NB4 (cell line): ENCODE data around the gene ABCB4.

Experiments used
- DNase-seq: peaks from one replicate; pipeline ENCODE4 v3.0.0; 2010; ENCODE audit warnings: low read depth
- H3K4me3 ChIP-seq: one replicate; pipeline ENCODE4 v1.5.1; 2011; ENCODE audit warnings: mild to moderate bottlenecking, low read depth, low read length, moderate library complexity
- MYC ChIP-seq: IDR thresholded peaks from 2 replicates; pipeline ENCODE4 v1.6.1; 2011; ENCODE audit warnings: low read depth, low read length
- POLR2A ChIP-seq: IDR thresholded peaks from 2 replicates; pipeline ENCODE4 v1.6.1; 2011; ENCODE audit warnings: mild to moderate bottlenecking; ENCODE audit not compliant: insufficient read length; ENCODE audit errors: extremely low read depth
- TF ChIP-seq, protein P1 (sequence below): IDR thresholded peaks from one replicate; pipeline ENCODE4 v1.5.1; 2012; ENCODE audit warnings: low read depth, low read length
- TF ChIP-seq, protein P2 (sequence below): IDR thresholded peaks from 2 replicates; pipeline ENCODE4 v1.6.1; 2011; ENCODE audit warnings: low read depth, low read length

ABCB4 gene

DNA sequence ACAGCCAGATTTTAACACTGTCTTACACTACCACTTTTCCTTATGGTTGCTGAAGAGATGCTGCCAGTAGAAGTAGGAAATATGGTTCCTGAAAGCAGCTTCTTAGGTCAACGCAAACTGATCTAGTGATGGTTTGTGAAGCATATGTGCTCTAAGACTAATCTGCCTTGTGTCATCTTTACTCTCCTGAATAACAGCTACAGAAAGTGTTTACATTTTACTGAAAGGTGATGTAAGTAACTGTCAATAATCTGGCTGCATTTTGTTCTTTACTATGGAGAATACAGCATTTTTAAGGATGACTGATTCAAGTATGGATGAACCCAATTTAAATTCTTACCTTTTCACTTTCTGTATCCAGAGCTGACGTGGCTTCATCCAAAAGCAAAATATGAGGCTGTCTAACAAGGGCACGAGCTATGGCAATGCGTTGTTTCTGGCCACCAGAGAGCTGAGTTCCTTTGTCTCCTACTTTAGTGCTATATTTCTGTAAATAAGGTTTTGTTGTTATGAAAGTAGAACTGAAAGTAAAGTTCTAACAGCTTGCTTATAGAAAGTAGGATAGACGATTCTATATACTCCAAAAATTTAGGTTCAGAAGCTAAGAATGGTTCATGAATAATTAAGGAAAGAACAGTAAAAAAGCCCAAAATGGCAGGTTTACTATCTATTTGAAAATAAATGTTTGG is 30.2 kb upstream of the ABCB4 start:
- TF ChIP-seq, protein P1, sequence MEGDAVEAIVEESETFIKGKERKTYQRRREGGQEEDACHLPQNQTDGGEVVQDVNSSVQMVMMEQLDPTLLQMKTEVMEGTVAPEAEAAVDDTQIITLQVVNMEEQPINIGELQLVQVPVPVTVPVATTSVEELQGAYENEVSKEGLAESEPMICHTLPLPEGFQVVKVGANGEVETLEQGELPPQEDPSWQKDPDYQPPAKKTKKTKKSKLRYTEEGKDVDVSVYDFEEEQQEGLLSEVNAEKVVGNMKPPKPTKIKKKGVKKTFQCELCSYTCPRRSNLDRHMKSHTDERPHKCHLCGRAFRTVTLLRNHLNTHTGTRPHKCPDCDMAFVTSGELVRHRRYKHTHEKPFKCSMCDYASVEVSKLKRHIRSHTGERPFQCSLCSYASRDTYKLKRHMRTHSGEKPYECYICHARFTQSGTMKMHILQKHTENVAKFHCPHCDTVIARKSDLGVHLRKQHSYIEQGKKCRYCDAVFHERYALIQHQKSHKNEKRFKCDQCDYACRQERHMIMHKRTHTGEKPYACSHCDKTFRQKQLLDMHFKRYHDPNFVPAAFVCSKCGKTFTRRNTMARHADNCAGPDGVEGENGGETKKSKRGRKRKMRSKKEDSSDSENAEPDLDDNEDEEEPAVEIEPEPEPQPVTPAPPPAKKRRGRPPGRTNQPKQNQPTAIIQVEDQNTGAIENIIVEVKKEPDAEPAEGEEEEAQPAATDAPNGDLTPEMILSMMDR = no peak
- no peak for TF ChIP-seq POLR2A
- TF ChIP-seq, protein P2, sequence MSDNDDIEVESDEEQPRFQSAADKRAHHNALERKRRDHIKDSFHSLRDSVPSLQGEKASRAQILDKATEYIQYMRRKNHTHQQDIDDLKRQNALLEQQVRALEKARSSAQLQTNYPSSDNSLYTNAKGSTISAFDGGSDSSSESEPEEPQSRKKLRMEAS = no peak
- TF ChIP-seq MYC = no peak
- DNase-seq = no peak
- no peak overlapping the region for H3K4me3 ChIP-seq

DNA sequence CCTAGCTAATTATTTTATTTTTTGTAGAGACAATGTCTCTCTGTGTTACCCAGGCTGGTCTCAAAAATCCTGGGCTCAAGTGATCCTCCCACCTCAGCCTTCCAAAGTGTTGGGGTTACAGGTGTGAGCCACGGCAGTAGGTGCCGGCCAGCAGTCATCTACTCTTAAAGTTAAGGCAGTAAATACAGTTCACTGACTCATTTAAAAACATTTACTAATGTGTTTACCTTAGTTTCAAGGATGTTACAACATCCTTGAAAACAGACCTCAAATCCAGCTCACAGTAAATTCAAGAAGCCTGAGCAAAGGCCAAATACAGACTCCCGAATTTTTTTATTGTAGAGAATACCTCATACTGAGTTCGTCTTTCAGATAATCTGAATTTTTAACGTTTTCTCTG is 29.6 kb upstream of the ABCB4 start:
- TF ChIP-seq POLR2A (no peak), MYC (no peak)
- TF ChIP-seq, protein P1 = no peak
- TF ChIP-seq, protein P2 = no peak
- H3K4me3 ChIP-seq = no peak overlapping the region
- no peak for DNase-seq

DNA sequence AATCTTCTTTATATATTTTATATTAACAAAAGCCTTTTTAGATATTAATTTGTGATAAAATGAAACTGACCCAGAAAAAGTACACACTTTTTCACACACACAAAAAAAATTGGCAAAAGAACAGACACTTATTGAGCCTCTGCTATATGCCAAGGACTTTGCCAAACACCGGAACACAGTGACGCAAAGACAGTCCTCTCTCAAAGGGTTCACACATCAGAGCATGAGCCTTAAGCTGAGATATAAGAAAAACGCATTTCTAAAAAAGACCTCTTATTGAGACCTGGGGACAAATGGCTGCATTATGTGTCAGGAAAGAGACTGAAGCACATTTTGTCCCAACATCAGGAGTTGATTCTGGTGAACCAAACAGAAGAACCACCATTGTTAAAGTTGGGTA is 24.0 kb upstream of the ABCB4 start:
- no peak for DNase-seq
- no peak overlapping the region for H3K4me3 ChIP-seq
- TF ChIP-seq MYC (no peak), POLR2A (no peak)
- TF ChIP-seq, protein P2 = no peak
- TF ChIP-seq, protein P1 = no peak

DNA sequence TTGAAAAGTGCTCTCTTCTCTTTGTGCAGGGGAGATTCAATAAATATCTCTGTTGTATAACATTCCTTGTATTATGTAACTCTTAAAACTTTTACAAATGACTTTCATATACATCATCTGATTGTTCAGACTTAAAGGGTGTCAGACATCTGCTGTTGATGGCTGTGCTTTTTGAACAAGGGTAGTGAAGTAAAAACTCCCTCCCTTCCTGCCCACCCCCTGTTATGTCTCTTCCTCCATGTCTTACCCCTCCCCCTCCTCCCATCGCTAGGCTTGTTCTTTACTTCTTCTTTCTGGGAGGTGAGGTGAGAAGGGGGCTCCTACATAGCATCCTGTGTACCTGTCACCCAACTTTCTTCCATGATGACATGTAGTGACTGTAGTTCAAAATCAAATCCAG is 23.4 kb upstream of the ABCB4 start:
- no peak for DNase-seq
- H3K4me3 ChIP-seq = no peak overlapping the region
- TF ChIP-seq MYC (no peak), POLR2A (no peak)
- TF ChIP-seq, protein P2 = no peak
- TF ChIP-seq, protein P1 = no peak

DNA sequence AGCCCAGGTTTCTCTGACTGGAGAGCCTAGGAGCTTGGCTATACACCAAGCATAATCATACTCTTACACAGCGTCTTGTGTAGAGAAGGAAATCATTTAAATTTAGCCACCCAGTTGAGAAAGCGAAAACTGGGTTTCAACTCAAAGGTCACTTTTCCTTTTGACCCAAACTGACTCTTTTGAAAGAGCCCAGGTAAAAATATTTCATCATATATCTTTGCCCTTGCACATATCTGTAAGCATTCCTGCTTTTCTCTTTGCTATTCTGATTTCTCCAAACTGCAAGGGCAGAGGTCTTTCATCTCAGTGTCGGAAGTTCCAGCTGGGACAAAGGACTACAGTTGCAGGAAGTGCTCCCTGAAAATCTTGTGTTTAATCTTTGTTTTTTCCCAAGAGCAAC is 22.0 kb upstream of the ABCB4 start:
- DNase-seq = no peak
- TF ChIP-seq, protein P1 = no peak
- H3K4me3 ChIP-seq = no peak overlapping the region

DNA sequence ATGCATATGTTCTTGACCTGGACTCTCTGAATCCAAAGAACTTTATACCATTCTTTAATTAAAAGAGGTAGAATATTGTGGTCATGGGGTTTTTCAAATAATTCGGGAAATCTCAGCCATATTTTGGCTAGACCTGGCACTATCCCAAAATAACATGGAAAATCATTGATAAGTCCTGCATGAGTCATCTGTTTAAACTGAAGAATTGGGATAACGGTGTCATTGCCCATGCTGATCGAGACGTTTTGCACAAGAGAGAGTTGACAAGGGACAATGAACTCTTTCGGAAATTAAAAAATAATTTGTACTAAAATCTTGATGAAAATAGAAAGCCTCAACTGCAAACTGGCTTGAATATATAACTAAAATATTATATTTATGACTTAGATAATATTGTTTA is 19.9 kb upstream of the ABCB4 start:
- TF ChIP-seq MYC (no peak), POLR2A (no peak)
- TF ChIP-seq, protein P1 = no peak
- TF ChIP-seq, protein P2 = no peak

More for the DNA sequence above, 19.9 kb upstream of the ABCB4 start:
- DNase-seq = no peak
- no peak overlapping the region for H3K4me3 ChIP-seq
